HEK293 (cell line): Measurements from ENCODE around the gene CHID1.

Experiments used
- TRIM28 ChIP-seq: IDR thresholded peaks from 2 replicates; pipeline ENCODE4 v1.6.1; 2011; ENCODE audit warnings: low read length, control low read depth, borderline replicate concordance
- ZNF311 ChIP-seq: fragments of 450-650 bp; formaldehyde crosslinking; IDR thresholded peaks from 2 replicates; pipeline ENCODE4 v1.5.1; 2017; ENCODE audit warnings: missing biosample characterization, missing genetic modification characterization, borderline replicate concordance
- ZNF561 ChIP-seq: fragments of 450-650 bp; IDR thresholded peaks from 2 replicates; pipeline ENCODE4 v1.5.1; 2018; ENCODE audit warnings: missing biosample characterization, missing genetic modification characterization, borderline replicate concordance
- ZNF785 ChIP-seq: fragments of 450-650 bp; formaldehyde crosslinking; IDR thresholded peaks from 2 replicates; pipeline ENCODE4 v1.5.1; 2016; ENCODE audit warnings: missing biosample characterization, missing genetic modification characterization
- TF ChIP-seq, protein P1 (sequence below): fragments of 450-650 bp; formaldehyde crosslinking; IDR thresholded peaks from 2 replicates; pipeline ENCODE4 v1.5.1; 2016; ENCODE audit warnings: missing biosample characterization, missing genetic modification characterization
- TF ChIP-seq, protein P2 (sequence below): fragments of 450-650 bp; formaldehyde crosslinking; IDR thresholded peaks from 2 replicates; pipeline ENCODE4 v1.5.1; 2017; ENCODE audit warnings: missing biosample characterization, missing genetic modification characterization
- TF ChIP-seq, protein P3 (sequence below): fragments of 450-650 bp; IDR thresholded peaks from 2 replicates; pipeline ENCODE4 v1.5.1; 2018; ENCODE audit warnings: missing biosample characterization, missing genetic modification characterization

DNA sequence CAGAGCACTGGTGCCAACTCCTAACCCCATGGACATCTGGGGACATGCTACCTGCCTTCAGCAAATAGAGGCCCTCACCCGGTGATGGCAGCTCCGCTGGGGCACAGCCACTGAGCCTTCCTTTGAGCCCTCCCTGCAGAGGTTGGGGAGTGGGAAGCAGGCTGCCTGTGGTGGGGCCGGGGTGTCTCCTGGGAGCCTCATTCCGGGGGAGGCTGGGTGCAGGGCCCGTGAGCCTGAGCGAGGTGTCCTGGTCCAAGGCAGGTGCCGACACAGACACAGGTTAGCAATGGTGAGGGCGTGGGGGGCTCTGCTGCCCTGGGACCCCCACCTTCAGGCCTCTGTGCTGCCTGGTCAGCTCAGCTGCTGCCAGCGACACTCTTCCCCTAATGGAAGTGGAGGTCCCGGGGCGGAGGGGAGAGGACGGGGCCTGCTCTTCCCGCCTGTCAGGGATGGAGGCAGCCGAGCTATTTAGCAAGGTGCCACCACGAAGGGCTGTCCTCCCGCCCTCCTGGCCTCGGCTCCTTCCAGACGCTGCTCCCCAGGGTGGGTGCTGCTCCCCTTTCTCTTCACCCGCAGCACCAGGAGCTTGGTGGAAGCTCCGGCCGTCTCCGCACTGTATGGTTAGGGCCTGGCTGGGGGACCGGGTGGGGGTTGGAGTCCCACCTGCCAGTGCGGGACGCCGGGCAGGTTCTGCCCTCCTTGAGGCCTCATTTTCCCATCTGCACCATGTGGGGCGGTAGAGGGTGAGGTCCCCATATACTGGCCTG, 56.7 kb downstream of the CHID1 start:
- TF ChIP-seq, protein P1, sequence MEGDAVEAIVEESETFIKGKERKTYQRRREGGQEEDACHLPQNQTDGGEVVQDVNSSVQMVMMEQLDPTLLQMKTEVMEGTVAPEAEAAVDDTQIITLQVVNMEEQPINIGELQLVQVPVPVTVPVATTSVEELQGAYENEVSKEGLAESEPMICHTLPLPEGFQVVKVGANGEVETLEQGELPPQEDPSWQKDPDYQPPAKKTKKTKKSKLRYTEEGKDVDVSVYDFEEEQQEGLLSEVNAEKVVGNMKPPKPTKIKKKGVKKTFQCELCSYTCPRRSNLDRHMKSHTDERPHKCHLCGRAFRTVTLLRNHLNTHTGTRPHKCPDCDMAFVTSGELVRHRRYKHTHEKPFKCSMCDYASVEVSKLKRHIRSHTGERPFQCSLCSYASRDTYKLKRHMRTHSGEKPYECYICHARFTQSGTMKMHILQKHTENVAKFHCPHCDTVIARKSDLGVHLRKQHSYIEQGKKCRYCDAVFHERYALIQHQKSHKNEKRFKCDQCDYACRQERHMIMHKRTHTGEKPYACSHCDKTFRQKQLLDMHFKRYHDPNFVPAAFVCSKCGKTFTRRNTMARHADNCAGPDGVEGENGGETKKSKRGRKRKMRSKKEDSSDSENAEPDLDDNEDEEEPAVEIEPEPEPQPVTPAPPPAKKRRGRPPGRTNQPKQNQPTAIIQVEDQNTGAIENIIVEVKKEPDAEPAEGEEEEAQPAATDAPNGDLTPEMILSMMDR (tag by site-specific recombination) = no peak
- TF ChIP-seq, protein P2, sequence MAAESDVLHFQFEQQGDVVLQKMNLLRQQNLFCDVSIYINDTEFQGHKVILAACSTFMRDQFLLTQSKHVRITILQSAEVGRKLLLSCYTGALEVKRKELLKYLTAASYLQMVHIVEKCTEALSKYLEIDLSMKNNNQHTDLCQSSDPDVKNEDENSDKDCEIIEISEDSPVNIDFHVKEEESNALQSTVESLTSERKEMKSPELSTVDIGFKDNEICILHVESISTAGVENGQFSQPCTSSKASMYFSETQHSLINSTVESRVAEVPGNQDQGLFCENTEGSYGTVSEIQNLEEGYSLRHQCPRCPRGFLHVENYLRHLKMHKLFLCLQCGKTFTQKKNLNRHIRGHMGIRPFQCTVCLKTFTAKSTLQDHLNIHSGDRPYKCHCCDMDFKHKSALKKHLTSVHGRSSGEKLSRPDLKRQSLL (tag by site-specific recombination) = no peak
- TF ChIP-seq ZNF311 (tag by site-specific recombination) (no peak), ZNF785 (tag by site-specific recombination) (no peak), TRIM28 (no peak), ZNF561 (no peak)
- TF ChIP-seq, protein P3, sequence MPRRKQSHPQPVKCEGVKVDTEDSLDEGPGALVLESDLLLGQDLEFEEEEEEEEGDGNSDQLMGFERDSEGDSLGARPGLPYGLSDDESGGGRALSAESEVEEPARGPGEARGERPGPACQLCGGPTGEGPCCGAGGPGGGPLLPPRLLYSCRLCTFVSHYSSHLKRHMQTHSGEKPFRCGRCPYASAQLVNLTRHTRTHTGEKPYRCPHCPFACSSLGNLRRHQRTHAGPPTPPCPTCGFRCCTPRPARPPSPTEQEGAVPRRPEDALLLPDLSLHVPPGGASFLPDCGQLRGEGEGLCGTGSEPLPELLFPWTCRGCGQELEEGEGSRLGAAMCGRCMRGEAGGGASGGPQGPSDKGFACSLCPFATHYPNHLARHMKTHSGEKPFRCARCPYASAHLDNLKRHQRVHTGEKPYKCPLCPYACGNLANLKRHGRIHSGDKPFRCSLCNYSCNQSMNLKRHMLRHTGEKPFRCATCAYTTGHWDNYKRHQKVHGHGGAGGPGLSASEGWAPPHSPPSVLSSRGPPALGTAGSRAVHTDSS (tag by site-specific recombination) = no peak
